Pons (tissue), 1 donor: ENCODE measurements around the gene CDCA3.
A peak's percentile ranks its signal among the peaks of the same experiment; 100 is the strongest.
"Not testable (repeated sequence)": the region's sequence is repeated elsewhere in the genome, so short reads cannot be mapped to it uniquely, and the experiment has no call there.

Experiments used
- DNase-seq: peaks from one replicate; pipeline ENCODE4 v3.0.0-alpha.2; 2016; ENCODE audit warnings: low spot score

Gene CDCA3

DNA sequence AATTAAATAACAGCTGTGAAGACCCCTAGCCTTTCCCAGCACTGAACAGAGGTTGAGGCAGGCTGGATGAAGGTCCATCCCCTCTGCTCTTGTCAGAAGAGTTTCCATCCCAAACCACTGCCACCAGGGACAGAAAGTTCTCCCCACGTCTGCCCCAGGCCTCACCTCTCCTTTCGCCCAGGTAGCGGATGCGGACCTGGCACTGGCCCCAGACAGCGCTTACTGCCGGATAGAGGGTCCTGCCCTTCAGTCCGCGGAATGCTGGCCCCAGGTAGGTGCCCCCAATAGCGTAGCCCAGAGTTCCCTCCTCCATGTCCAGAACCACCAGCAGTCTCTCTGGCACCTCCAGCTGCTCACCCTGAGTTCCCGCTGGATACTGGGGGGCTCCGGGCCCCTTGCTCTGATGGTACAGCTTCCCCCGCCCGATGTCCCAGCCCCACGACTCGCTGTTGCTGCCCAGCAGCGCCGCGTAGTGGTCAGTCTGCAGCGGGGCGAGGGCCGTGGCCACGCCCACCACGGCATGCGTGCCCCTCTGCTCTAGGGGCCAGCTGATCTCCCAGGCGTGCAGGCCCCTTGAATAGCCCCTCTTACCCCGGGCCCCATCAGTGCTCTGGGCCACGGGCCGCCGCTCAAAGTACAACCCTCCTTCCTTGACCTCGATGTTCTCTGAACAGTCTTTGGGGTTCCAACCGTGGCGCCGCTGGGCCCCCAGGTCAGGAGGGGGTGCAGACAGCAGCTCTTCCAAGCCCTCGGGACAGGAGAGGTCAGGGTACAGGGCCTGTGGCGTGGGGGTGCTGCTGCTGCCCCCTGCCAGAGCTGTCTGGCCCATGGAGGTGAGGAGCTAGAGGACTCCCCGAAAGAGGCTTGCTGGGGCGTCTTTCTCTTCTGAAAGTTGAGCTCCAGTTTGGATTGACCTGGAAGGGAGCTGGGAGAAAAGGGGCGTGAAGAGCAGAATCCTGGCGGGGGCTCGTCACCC, 21.3 kb upstream of the CDCA3 start:
- peak; percentile 77 for DNase-seq

GRCh38 chr12:6871052-6871957, 20.2 kb upstream of the CDCA3 start:
- DNase-seq: no peak

DNA sequence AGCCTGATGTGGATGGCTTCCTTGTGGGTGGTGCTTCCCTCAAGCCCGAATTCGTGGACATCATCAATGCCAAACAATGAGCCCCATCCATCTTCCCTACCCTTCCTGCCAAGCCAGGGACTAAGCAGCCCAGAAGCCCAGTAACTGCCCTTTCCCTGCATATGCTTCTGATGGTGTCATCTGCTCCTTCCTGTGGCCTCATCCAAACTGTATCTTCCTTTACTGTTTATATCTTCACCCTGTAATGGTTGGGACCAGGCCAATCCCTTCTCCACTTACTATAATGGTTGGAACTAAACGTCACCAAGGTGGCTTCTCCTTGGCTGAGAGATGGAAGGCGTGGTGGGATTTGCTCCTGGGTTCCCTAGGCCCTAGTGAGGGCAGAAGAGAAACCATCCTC, 19.2 kb upstream of the CDCA3 start:
- not testable (repeated sequence) for DNase-seq

- peak; percentile 81 for DNase-seq
These were observed 18.2 kb upstream of the CDCA3 start for GRCh38 chr12:6869049-6870021.

- peak; percentile 32 for DNase-seq
These were observed 17.3 kb upstream of the CDCA3 start for GRCh38 chr12:6868211-6869048.

GRCh38 chr12:6867413-6868210, 16.5 kb upstream of the CDCA3 start, which contains the start of gene TPI1:
TSS of gene TPI1 (plus strand) at chr12:6867531. CDS start at chr12:6867567, 36 bp downstream.
- DNase-seq: peak; percentile 17

GRCh38 chr12:6866920-6867412, 15.9 kb upstream of the CDCA3 start:
- DNase-seq: peak; percentile 58

DNA sequence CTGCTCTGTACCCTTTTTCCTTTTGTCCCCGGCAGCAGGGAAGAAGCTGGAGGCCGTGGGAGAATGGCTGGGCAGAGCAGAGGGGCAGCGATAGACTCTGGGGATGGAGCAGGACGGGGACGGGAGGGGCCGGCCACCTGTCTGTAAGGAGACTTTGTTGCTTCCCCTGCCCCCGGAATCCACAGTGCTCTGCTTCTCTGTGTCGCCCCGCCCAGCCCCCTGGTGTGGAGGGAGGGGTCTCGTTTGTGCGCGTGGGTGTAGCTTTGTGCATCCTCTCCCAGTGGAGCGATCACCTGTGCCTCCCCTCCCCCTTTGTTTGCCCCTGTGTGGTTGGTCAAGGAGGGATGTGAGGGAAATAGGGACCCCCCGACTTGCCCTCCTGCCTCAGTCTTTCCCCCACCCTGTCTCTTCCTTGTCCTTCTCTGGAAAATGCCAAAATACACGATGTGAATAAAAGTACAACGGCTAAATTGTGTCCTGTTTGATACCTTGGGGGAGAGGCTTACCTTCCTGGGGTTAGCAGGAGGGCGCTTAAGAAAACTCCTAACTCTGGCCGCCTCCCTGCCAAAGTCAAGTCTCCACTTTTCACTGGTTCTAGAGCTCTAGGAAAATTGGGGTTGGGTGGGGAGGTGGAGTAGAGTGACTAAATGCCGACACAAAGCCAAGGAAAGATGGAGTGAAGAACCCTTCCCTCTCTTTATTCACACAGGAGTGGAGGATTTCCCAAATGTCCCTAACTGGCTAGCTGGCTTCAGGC, 15.3 kb upstream of the CDCA3 start:
- DNase-seq: no peak

DNA sequence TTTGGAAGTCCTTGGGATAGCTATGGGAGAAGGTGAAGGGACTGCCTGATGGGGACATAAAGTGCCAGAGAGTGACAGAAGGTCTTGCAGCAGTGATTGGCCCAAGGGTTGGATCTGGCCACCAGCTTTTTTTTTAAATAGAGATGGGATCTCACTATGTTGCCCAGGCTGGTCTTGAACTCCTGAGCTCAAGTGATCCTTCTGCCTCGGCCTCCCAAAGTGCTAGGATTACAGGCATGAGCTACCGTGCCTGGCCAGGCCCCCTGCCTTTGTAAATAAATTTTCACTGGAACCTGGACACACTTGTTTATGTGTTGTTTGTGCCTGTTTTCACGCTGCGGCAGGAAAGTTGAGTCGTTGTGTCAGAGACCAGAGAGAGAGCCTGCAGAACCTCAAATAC, 14.2 kb upstream of the CDCA3 start:
- not testable (repeated sequence) for DNase-seq

DNA sequence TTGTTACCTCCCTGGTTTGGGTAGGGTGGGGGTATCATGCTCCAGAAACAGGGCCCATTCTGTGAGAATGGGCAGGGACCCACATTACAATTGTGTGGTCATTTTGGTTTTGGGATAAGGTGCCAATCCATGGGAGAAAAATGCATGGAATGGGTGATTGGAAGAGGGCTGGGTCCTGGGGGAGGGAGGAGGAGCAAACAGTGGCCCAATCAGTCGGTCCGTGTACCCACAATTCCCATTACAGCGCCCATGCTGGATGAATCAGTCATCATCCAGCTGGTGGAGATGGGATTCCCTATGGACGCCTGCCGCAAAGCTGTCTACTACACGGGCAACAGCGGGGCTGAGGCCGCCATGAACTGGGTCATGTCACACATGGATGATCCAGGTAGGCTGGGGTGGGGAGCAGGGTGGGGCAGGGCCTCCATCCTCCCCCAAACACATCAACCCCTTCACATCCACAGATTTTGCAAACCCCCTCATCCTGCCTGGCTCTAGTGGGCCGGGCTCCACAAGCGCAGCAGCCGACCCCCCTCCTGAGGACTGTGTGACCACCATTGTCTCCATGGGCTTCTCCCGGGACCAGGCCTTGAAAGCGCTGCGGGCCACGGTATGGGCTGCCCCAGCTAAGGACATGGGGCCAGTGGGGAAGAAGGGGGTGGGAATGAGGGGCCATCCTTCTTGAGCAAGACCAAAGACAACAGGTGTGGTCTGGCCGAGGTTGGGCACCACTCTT, 12.7 kb upstream of the CDCA3 start:
- no peak for DNase-seq

GRCh38 chr12:6863033-6863432, 11.9 kb upstream of the CDCA3 start:
- no peak for DNase-seq

DNA sequence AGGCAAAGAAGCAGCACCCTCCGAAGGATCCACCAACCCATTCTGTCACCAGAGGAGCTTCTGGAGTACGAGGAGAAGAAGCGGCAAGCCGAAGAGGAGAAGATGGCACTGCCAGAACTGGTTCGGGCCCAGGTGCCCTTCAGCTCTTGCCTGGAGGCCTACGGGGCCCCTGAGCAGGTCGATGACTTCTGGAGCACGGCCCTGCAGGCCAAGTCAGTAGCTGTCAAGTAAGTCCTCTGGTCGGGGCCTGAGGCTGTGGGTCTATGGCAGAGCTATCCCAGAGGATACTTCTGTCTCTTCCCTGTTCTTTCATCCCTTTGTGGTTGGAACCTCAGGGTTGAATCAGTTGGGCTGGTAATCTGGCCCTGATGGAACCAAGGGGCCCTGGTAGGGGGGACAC, 10.3 kb upstream of the CDCA3 start:
- DNase-seq: no peak

GRCh38 chr12:6860942-6861341, 9.9 kb upstream of the CDCA3 start:
- DNase-seq: no peak

GRCh38 chr12:6860116-6860515, 9.0 kb upstream of the CDCA3 start:
- DNase-seq: no peak

GRCh38 chr12:6858799-6859198, 7.7 kb upstream of the CDCA3 start:
- DNase-seq: no peak

GRCh38 chr12:6855322-6855721, 4.2 kb upstream of the CDCA3 start:
- no peak for DNase-seq

DNA sequence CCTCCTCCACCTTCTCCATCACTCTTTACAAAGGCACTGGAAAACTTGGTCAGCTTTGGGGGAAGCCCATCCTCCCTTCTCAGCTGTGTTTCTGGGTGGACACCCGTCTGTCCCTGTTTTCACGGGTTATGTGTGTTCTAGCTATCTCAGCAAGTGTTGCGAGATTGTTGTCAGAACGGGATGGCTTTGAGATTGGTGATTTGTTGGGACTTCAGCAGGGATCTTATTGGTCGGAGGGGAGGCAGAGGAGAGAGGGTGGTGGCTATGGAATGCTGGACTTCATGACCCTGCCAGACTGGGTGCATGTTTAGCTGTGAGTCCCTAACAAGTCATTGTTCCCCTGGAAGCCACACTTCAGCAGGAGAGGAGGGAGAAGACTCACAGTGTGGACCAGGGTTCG, 3.0 kb upstream of the CDCA3 start:
- DNase-seq: no peak

- no peak for DNase-seq
These were observed 2.5 kb upstream of the CDCA3 start for GRCh38 chr12:6853626-6854025.
